ENCODE results near the gene CDK5R1.

CDK5R1 gene

DNA sequence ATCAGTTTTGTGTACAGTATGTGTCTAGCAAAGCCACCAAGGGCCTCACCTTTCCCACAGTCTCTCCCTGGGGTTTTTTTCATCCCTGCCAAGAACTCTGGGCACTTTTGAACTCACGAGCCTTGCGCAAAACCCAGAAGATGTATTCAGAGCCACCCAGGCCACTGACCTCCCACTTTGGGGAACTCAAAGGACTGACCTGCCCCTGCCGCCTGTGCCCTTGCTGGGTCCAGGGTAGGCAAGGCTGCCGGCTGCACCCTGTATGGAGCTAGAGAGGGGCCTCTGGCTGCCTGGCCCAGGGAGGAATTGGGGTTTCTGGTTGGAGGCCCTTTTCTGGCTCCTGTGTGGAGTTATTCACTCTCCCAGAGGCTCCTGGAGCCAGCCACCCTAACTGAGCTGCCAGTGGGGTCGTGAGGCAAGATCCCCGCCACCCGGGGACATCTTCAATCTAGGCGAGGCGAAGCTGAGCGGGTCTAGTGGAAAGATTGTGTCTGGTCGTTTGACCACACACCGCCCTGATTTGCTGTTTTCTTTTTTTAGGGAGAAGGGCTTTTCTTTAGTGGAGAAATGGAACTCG lies 1.9 kb downstream of the CDK5R1 start:
- no peak for DNase-seq
- in situ Hi-C loops (cut with HindIII; ENCODE audit: low pct_ligation_motif_present, low pct_unique_long_range_greater_than_20kb, low sequenced_read_pairs) = loop anchor here (25.0 kb wide), 1 partner anchor 274 kb away; no protein-coding TSS in a partner anchor

DNA sequence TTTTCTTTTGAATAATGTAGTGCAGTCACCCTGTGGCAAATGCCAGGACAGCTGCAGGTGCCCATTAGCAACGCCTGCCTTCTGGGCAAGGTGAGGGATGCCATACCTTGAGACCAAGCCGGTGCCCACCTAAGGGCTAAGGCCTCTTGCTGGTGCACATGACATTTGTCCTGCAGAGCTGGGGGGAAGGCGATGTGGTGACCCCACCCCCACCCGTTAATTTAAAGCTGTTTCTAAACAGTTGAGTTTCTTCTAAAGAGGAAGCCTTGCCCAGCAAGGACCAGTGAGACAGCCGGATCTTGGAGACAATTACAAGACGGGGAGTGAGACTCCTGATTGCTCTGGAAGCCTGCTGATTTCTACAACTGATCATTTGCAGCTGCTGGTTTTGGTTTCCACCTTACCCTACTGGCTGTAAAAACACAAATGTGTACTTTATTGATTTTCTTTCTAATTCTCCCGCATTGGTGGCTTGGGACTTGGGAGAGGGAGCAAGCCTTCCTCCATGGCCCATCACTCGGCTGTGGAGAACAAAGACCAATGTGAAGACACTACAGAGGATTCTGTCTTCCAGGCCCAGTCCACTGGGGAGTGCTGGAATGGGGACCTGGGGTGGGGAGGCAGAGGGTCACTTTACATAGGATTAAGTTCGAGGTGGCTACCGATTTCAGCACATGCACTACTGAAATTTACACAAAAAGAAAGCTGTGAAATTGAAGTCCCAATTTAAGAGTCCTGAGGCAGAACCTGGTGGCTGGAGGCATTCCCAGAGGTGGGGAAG lies 2.7 kb downstream of the CDK5R1 start:
- in situ Hi-C loops (cut with HindIII; ENCODE audit: low pct_ligation_motif_present, low pct_unique_long_range_greater_than_20kb, low sequenced_read_pairs) = loop anchor here (25.0 kb wide), 1 partner anchor 273 kb away; no protein-coding TSS in a partner anchor
- no peak for DNase-seq

DNA sequence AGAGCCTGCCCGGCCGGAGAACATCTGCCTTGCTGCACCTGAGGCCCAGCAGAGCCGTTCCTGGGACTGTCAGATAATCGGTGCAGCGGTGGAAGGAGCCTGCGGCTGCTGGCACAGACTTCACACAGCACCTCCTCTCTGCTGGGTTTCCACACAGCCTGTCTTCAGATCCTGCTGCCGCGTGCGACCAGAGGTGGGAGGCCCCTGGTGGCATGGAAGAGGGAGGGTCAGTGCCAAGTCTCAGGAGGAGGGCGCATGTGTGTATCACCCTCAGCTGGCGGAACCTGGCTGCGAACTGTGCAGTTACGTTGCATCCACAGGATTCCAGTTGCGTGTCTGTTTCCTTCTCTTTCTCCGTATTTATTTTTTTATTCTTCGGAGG lies 3.3 kb downstream of the CDK5R1 start:
- DNase-seq = no peak
- in situ Hi-C loops (cut with HindIII; ENCODE audit: low pct_ligation_motif_present, low pct_unique_long_range_greater_than_20kb, low sequenced_read_pairs) = loop anchor here (25.0 kb wide), 1 partner anchor 272 kb away; no protein-coding TSS in a partner anchor

DNA sequence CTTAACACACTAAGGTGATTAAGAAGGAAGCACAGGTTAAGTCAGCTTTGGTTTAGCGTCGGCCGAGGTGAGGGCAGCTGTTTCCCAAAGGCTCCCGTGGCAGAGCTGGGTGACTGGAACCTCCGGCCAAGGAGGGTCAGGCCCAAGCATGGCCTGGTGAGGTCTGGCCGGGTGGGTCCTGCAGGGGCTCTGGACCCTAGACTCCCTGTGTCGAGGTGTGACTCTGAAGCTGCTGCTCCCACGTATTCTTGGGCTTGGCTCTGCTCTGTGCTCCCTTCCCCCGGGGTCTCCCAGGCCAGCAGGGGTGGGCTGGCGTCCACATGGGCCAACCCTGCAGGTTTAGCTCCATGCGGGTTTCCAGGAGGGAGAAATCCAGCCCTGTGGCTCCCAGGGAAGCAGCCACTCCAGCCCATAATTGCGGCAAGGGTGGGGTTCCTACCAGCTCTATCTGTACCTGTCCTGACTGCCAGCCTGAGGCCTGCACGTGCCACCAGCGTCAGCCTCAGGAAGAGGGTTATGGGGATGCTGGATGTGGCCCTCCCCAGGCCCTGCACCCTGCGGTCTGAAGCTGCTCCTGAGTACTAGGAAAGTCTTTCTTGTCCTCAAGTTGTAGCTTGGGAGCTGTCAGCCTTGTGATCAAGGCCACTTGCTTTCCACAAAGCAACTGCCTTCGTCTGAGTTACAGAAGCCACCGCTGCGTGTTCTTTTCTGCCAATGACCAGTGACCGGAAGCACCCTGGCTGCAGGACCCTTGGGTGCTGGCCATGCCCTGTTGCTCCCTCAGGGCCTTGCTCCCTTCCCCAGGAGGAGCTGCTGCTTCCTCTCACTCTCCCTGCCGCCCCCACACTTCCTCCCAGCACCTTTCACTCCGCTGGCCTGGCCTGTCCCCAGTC lies 4.8 kb downstream of the CDK5R1 start:
- DNase-seq = no peak
- in situ Hi-C loops (cut with HindIII; ENCODE audit: low pct_ligation_motif_present, low pct_unique_long_range_greater_than_20kb, low sequenced_read_pairs) = loop anchor here (25.0 kb wide), 1 partner anchor 271 kb away; no protein-coding TSS in a partner anchor

DNA sequence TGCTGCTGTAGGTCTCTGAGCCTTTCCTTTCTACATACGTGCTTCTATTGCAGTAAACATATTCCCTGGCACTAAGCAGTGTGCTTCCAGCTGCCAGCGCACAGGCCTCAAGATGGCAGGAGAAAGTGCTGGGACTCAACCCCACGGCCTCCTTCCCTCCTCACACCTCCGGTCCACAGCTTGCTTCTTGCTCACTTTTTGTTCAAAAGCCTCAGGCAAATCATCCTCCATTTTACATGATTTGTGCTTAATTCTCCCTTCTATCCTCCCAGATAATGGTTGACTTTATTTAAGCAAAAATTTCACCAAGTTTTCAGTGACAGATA lies 5.4 kb downstream of the CDK5R1 start:
- no peak for DNase-seq
- in situ Hi-C loops (cut with HindIII; ENCODE audit: low pct_ligation_motif_present, low pct_unique_long_range_greater_than_20kb, low sequenced_read_pairs) = loop anchor here (25.0 kb wide), 1 partner anchor 270 kb away; no protein-coding TSS in a partner anchor

DNA sequence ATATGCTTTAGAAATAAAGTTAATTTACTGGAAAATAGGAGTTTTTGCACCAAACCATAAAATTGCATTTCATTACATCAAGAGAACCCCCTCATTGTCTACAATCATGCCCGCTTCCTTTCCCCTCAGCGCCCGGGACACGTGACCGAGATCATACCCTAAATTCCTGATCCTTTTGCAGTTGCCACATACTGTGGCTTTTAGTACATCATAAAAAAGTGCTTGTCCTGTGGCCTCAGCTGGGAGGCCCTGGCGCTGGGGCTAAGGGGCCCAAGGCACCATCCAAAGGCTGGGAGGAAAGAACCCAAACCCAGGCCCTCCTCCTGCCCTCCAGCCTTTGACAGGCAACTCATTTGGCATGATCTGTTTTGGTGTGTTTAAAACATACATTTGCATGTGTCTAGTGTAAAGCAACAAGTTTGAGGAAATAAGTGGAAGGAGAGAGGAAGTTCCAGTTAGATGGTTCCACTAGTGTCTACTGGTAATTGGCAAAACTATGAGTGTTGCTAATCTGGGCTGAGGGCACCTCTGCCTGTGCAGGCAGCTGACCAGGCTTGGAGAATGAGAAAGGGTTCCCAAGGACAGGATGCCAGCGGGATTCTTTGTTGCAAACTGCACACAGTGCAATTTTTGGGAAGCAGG lies 6.0 kb downstream of the CDK5R1 start:
- DNase-seq = no peak
- in situ Hi-C loops (cut with HindIII; ENCODE audit: low pct_ligation_motif_present, low pct_unique_long_range_greater_than_20kb, low sequenced_read_pairs) = loop anchor here (25.0 kb wide), 1 partner anchor 270 kb away; no protein-coding TSS in a partner anchor

DNA sequence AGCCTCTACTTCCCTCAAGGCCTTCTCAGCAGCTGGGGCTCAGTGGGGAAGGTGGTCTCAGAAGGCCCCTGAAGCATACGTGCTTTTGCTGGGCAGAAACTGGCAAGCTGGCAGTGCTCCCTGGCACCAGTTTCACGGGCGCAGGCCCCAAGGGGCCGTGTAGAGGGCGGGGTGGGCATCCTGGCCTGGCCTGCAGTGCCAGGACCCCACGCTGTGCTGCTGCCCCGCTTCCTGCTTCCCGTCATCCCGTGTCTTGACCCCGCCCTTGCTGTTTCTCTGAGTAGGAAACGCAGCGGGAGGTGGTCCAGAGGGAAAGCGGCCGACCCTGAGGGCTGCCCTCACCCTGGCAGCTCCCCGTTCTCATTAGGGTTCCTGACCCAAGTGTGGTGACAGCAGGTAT lies 6.8 kb downstream of the CDK5R1 start:
- no peak for DNase-seq
- in situ Hi-C loops (cut with HindIII; ENCODE audit: low pct_ligation_motif_present, low pct_unique_long_range_greater_than_20kb, low sequenced_read_pairs) = loop anchor here (25.0 kb wide), 1 partner anchor 269 kb away; no protein-coding TSS in a partner anchor

GRCh38 chr17:32493976-32494513 lies 7.3 kb downstream of the CDK5R1 start:
- in situ Hi-C loops (cut with HindIII; ENCODE audit: low pct_ligation_motif_present, low pct_unique_long_range_greater_than_20kb, low sequenced_read_pairs) = loop anchor here (25.0 kb wide), 1 partner anchor 268 kb away; no protein-coding TSS in a partner anchor
- no peak for DNase-seq

- in situ Hi-C loops (cut with HindIII; ENCODE audit: low pct_ligation_motif_present, low pct_unique_long_range_greater_than_20kb, low sequenced_read_pairs) = loop anchor here (25.0 kb wide), 1 partner anchor 268 kb away; no protein-coding TSS in a partner anchor
- DNase-seq = no peak
Observed at GRCh38 chr17:32494621-32495358, 8.0 kb downstream of the CDK5R1 start.

DNA sequence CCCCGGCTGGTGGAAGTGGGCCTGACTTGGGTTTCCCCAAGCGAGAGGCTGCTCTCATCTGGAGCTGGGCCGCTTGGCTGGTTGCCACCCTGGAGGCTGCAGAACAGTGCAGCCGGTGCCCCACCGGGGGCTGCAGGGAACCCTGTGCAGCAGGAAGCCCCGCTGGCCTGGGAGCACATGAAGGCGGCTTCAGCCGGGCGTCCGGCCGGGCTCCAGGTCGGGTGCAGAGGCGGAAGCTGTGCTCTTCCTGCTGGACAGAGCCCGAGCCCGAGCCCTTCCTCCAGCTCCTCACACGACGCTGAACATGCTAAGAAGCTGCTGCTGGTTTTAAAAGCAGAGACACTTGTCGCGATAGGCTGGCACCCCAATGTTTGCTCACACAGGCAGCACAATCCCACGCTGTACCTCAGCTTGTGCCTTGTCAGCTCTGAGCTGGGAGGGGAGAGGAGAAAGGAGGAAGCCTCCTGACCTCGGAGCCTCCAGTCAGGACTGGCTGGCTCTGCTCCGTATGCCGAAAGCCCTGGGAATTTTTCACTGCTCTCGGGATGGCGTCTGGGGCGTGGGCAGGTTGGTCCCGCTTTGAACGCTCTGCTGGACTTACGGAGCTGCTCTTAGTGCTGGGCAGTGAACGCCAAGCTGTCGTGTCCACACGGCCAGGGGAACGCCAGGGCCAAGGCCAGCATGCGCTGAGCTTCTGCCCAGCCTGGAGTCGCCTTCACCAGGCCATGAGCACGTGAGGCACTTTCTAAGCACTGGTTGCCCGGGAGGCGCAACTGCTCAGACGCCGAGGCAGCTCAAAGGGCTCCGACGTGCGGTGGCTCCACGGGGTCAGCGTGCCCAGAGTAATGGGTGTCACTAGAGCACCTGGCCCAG lies 8.8 kb downstream of the CDK5R1 start:
- DNase-seq = no peak
- in situ Hi-C loops (cut with HindIII; ENCODE audit: low pct_ligation_motif_present, low pct_unique_long_range_greater_than_20kb, low sequenced_read_pairs) = loop anchor here (25.0 kb wide), 1 partner anchor 267 kb away; no protein-coding TSS in a partner anchor

DNA sequence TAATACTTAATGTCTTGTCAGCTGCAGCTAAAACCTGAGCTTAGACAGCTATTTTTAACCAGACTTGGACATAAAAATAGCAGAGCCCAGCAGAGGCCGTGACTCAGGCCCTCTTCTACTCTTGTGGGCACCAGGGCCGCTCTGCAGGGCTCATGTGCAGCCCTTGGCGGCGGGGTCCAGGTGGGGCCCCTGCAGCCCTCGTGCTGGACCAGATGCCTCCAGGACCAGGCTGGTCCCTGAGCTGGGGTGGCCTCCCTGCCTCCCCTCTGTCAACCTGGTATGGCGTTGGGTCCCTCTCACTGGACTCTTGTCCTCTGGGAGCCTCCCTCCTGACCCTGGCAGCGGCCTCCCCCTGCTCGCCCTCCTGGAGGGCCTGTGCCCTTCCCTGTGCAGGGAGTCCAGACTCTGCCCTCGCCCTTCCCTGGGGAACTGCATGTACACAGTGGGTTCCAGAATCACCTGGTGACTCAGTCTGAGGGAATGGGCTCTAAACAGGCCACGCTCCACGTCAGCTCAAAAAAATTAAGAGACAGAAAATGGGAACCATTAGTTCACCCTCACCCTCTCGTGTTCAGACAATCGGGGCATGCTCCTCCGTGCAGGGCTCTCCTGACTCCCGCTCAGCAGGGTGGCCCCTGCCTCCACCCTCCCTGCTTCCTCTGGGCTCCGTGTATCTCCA lies 9.7 kb downstream of the CDK5R1 start:
- peak; percentile 87 for DNase-seq
- in situ Hi-C loops (cut with HindIII; ENCODE audit: low pct_ligation_motif_present, low pct_unique_long_range_greater_than_20kb, low sequenced_read_pairs) = loop anchor here (25.0 kb wide), 1 partner anchor 266 kb away; no protein-coding TSS in a partner anchor

- peak; percentile 45 for DNase-seq
- in situ Hi-C loops (cut with HindIII; ENCODE audit: low pct_ligation_motif_present, low pct_unique_long_range_greater_than_20kb, low sequenced_read_pairs) = loop anchor here (25.0 kb wide), 1 partner anchor 265 kb away; no protein-coding TSS in a partner anchor
Observed at GRCh38 chr17:32497431-32498205, 10.8 kb downstream of the CDK5R1 start.

DNA sequence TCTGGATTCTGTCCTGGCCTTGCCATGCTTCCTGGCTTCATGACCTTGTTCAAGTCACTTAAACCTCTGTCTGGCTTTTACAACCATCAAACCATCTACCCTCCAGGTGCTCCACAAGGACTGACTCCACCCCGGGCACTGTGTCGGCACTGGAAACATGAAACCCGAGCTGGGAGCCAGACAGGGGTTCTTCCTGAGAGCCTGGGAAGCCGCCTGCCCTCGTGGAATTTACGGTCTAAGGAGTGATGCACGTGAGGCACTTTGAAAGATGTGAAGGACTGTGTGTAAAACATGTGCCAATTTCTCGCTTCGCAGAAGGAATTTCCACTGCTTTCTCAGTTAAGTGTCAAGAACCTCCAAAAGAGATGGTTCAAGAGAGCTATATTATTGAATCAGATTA lies 11.6 kb downstream of the CDK5R1 start:
- in situ Hi-C loops (cut with HindIII; ENCODE audit: low pct_ligation_motif_present, low pct_unique_long_range_greater_than_20kb, low sequenced_read_pairs) = loop anchor here (25.0 kb wide), 1 partner anchor 264 kb away; no protein-coding TSS in a partner anchor
- no peak for DNase-seq

- no peak for DNase-seq
- in situ Hi-C loops (cut with HindIII; ENCODE audit: low pct_ligation_motif_present, low pct_unique_long_range_greater_than_20kb, low sequenced_read_pairs) = no loop called here
Observed at GRCh38 chr17:32502013-32502412, 15.2 kb downstream of the CDK5R1 start.

- in situ Hi-C loops (cut with HindIII; ENCODE audit: low pct_ligation_motif_present, low pct_unique_long_range_greater_than_20kb, low sequenced_read_pairs) = no loop called here
- no peak for DNase-seq
Observed at GRCh38 chr17:32502710-32503109, 15.9 kb downstream of the CDK5R1 start.
